Glomerular visceral epithelial cell (primary cell): ENCODE data around the gene GPR173.
A peak's percentile ranks its signal among the peaks of the same experiment; 100 is the strongest.

Experiments used
- DNase-seq: peaks from one replicate; pipeline ENCODE4 v3.0.0-alpha.2; 2016; ENCODE audit errors: extremely low spot score

The GPR173 gene

DNA sequence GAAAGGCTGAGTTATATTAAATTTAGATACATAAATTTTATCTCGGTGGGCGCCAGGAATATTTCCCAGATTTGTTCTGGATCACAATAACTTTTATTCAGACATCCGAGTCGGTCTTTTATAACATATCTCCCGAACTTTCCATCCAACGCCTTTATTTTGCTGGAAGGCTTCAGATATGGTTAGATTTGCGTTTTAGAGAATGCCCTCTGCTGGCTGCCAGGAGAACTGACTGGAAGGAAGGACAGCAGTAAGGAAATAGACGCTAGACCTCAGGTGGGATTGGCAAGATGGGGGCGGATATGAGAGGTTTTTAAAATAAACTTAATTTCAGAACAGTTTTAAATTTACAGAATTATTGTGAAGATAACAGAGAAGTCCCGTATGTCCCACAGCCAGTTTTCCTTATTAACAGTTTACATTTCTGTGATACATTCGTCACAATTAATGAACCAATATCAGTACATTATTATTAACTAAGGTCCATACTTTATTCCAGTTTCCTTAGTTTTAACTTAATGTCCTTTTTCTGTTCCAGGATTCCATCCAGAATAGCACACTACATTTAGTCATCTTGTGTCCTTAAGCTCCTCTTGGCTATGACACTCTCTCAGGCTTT is 40.7 kb downstream of the GPR173 start:
- peak; percentile 55 for DNase-seq

DNA sequence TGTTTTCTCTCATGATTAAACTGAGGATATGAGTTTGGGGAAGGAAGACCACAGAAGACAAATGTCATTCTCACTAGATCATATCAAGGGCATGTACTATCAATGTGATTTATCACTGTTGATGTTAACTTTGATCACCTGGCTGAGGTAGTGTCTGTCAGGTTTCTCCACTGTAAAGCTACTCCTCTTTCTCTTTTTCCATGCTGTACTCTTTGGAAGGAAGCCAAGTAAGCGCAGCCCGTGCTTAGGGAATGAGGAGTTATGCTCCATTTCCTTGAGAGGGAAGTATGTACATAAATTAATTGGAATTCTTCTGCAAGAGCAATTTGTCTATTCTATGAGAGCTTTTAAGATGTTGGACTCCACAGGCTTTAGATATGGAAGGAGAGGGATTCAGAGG is 41.3 kb downstream of the GPR173 start:
- no peak for DNase-seq

DNA sequence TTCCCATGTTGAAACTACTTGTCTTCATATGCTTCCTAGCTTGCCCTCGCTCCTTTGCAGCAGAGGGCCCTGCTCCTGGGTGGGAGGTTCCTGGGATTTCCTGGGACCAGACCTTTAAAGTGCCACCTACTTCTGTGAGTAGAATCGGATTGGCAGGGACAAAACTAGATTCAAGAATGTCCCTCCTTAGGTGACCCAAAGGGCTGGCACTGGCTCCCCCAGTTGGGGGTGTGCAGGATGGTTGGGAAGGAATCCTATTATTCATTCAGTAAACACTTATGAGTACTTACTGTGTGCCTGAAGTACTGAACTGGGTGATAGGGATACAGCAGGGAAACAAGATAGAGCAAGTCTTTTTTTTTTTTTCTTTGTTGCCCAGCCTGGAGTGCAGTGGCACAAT is 42.8 kb downstream of the GPR173 start:
- DNase-seq: no peak

DNA sequence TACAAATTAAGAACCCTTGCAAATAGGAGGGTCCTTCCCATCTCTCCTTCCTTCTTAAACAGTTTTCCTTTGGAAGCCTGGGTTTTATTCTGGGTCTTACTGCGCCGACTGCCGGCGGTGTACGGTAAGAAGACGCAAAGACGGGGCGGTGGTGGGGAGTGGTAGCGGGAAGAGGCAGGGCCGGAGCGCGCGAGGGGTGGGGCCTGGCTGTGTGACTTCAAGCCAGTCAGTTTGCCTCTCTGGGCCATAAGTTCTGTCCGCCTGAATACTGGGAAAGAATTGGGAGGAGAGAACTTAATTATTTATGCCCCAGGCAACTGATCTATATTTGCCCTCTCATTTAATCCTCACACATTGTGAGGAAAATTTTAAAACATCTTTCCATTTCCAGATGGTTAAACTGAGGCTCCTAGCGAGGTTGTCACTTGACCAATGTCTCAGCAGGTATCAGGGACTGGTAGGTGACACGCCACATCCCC is 44.6 kb downstream of the GPR173 start:
- DNase-seq: peak; percentile 75

DNA sequence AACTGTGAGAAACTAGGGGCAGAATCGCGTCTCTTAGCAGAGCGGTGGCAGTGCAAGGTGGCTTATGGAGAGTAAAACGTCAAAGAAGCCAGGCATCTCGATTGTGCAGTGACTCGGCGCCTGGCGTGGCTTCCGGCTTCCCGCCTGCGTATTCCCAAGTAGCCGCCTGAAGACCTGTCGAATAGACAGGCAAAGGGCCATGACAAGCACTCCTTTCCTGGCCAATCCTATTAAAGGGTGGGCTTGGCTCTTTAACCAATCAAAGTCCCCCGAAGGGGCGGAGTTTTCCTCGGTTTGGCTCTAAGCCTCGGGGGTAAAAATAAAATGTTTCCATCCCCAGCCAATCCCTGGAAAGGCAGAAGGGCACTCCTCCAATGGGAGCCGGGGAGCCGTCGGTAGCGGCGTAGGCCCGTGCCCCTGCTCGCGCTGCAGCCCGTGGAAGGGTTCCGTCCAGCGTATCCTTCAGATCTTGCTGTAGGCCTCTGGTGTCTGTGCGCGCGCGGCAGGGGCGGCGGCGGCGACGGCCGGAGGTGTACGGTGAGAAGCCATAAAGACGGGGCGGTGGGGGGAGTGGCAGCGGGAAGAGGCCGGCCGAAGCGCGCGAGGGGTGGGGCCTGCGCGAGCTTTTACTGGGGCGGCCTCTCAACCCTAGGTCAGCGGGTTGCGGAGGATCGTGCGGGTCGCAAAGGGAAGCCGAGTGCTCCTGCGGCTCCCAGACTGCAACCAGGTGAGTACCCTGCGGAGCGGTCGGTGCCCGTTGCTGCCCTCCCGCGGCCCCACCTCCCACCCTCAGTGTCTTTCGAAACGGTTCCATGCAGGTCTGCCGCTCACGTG is 45.4 kb downstream of the GPR173 start, which contains the start of gene KANTR:
Gene KANTR, plus strand, starts transcription at position 395 of the 834 bp plus-strand sequence. CDS start 30,131 bp downstream, outside the sequence.
- peak; percentile 92 for DNase-seq

DNA sequence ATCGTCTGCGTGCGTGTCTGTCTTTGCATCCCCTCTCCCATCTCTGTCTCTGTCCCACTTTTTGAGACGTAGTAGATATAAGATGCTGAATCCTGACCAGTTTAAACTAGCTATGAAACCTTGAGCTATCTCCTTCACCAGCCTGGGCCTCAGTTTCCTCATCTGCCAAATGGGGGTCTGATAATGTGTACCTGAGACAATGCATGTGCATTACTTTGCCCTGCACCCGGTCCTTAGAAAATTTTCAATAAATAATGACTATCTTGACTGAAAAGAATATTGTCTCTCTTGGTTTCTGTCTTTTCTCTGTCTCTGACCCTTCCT is 46.0 kb downstream of the GPR173 start:
- DNase-seq: no peak

DNA sequence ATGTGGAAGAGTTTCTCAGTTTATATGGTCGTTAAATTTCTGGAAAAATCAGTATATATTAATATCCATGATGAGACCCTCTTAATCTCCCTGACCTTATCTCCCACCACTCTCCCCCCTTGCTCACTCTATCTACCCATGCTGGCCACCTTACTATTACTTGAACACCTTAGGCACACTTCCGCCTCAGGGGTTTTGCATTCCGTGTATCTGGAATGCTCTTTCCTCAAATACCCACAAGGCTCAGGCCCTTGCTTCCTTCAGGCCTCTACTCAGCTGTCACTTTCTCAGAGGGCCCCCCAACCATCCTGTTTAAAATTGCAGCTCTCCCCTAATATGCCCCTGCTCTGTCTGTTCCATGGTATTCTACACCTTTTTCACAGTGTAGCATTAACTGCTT is 47.2 kb downstream of the GPR173 start:
- DNase-seq: no peak

DNA sequence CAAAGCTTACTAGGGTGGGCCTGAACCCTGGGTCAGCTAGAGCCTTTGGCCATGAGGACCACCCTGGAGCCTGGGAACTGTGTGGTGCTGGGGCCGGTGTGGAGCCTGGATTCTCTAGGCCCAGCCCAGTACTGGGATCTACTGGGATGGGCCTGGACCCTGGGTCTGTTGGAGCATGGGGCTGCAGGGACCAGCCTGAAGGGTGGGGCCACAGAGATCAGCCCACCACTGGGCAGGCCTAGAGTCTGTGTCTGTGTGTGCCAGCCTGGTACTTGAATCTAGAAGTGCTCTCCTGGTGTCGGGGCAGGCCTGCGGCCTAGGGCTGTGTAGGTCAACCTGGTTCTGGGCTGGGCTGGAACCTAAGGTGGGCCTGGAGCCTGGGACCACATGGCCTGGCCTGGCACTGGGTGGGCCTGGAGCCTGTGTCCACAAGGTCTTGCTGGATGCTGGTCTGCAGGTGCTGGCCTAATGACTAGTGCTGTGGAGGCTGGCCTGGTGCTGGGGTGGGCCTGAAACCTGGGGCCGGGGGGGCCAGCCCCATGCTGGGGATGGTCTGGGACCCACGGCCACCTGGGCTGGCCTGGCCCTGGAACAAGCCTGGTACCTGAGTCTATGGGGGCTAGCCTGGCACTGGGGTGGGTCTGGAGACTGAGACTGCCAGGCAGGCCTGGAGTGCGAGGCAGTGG is 66.4 kb downstream of the GPR173 start:
- DNase-seq: no peak

DNA sequence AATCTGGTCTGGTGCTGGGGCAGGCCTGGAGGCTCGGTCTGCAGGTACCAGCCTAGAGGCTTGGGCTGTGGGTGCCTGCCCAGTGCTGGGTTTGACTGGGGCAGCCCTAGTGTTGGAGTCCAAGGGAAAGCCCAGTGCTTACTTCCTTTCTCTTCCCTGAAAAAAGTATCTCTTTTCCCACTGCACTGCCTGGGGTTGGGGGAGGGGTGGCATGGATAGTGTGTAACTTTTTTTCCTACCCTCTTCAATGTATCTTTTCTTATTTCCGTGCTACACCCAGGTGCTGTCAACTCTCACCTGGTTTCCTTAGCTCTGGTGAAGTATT is 66.9 kb downstream of the GPR173 start:
- no peak for DNase-seq

DNA sequence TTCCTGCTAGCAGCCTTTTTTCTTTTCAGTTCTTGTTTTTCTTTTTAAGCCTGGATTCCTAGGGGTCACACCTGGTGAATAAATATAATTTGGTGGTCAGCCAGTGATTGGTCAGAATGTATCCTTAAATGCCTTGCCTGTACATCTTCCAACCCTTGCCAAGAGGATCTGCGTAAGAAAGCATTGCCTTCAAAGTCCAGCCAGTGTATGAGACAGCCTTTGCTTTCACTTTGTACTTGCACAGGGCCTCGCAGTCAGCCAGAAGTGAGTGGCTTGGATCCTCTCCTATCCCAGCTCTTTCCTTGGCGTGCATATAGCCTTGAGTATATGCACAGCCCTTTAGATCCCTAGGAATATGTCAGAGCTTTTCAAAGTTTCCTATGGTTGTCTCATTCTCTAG is 67.5 kb downstream of the GPR173 start:
- no peak for DNase-seq

DNA sequence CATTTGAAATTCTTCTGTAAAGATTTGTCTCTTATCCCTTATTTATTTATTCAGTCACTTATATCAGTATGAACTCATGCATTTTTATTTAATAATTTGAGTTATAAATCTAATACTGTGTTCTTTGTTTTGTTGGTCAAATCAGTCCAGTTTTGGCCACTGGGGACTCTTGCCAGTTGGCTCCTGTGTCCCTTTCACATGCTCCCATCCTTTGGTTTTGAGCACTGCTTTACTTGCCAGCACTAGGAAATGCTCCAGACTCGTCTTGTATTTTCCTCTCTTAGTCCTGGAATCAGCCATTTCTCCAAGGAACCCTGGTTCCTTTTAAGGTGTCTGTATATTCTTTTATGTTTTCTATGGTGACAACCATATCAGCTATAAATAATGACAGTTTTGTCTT is 73.4 kb downstream of the GPR173 start:
- no peak for DNase-seq

DNA sequence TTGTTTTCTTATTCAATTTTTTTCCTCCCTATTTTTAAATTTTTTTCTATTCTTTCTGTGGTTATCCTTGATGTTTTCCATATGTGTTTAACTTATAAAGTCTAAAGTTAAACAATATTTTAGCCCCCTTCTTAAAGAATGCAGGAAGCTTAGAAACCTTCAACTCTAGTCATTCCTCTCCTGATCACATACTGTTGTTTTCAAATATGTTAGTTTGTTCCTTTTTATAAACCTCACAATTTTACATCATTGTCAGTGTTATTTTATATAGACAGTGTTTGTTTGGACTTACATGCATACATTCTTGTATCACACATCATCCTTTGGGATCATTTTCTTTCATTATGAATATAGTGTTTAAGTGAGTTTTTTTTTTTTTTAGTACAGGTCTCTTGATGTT is 76.9 kb downstream of the GPR173 start:
- no peak for DNase-seq

DNA sequence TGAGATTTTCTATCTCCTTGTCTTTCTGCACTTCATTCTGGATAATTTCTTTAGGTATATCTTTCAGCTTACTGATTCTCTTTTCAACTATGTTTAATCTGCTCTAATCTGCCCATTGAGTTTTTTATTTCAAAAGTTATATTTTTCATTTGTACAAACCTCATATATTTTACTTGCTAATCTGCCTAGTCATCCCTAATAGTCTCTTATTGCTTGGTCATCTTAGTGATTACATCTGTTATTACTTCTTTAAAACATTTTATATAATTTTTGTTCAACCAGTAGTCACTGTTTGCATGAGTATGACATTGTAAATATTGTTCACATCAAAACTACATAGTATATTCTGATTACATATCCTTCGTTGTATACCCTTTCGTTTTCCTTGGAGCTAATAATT is 77.8 kb downstream of the GPR173 start:
- no peak for DNase-seq

DNA sequence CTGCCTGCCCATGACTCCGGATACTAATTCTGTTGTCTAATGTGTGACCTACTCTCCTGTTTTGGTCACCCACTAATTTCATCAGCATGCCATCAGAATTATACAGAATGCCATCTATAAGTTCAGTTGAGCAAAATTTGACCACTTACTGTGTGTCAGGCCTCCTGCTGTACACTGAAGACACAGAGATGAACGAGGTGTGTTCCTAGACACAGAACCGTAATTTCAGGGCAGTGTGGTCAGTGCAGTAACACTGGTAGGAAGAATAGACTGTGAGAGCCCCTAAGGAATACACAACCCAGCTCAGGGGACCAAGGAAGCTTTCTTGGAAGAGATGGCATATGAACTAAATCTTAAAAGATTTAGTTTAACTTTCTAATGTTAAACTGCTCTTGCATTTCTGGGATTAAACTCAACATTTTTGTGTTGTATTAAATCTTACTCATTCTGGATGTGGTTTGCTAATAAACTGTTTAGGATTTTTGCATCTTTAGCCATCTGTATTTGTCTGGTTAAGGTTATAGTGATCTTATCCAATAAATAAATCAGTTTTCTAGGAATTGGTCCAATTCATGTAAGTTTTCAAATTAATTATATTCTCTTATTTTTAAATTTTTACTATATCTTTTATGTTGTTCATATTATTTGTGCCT is 79.6 kb downstream of the GPR173 start:
- no peak for DNase-seq
